DND-41 (cell line): Measurements from ENCODE around the gene TRIM3.

ENCODE experiments used
- CTCF ChIP-seq: IDR thresholded peaks from 2 replicates; pipeline ENCODE4 v1.5.1; 2012; ENCODE audit warnings: borderline replicate concordance, low read length, moderate library complexity, mild to moderate bottlenecking; ENCODE audit not compliant: poor library complexity, severe bottlenecking; ENCODE audit errors: extremely low read depth
- EZH2 ChIP-seq: IDR thresholded peaks from 3 replicates; pipeline ENCODE4 v1.6.1; 2012; ENCODE audit warnings: borderline replicate concordance, low read depth, mild to moderate bottlenecking, moderate library complexity, low read length, inconsistent platforms; ENCODE audit not compliant: severe bottlenecking

GRCh38 chr11:6415797-6416196 lies 57.9 kb downstream of the TRIM3 start:
- TF ChIP-seq CTCF (no peak), EZH2 (no peak)
